Measurements from ENCODE around the gene AHSG. TPM values are rescaled to one million over a fixed set of nuclear protein-coding genes. Genes with fewer than 3 reads are reported as not detected.
"Not testable (repeated sequence)": the region's sequence is repeated elsewhere in the genome, so short reads cannot be mapped to it uniquely, and the experiment has no call there.

Gene AHSG
- total RNA-seq, 1 experiment from 2014 or later: 222 TPM

GRCh38 chr3:186633481-186633880, 20.6 kb downstream of the AHSG start:
- Mint-ChIP-seq H3K27me3 (ENCODE audit: insufficient read depth, unreplicated experiment) (no peaks in the 10 kb centered on the region), H3K4me3 (ENCODE audit: unreplicated experiment) (no peak overlapping the region), H3K27ac (ENCODE audit: unreplicated experiment) (no peak overlapping the region), H3K9me3 (ENCODE audit: unreplicated experiment) (no peaks in the 10 kb centered on the region), H3K36me3 (ENCODE audit: insufficient read depth, unreplicated experiment) (no peaks in the 10 kb centered on the region), H3K4me1 (ENCODE audit: low read depth, unreplicated experiment) (peaks cover 22% of the 10 kb centered on the region)
- CTCF ChIA-PET: interaction anchor here (0.9 kb wide), 1 partner anchor 14 kb away, joined by 3 read pairs; no protein-coding TSS in a partner anchor
- H3K36me3 ChIP-seq (ENCODE audit: control insufficient read depth, insufficient read depth, low read length): no peaks in the 10 kb centered on the region
- H3K27me3 ChIP-seq (replicated peaks; ENCODE audit: control insufficient read depth, insufficient read depth, low read length): no peaks in the 10 kb centered on the region; the same call in 1 of the 2 replicates
- H3K4me1 ChIP-seq: no peaks in the 10 kb centered on the region
- POLR2A ChIA-PET: no interaction called here
- no peaks in the 10 kb centered on the region for H3K9me3 ChIP-seq
- no TSS peak for BruUV-seq (replicated peaks)
- DNase-seq: no peak
- no peak for TF ChIP-seq CTCF (IDR thresholded peaks at IDR 0.05; ENCODE audit: insufficient read depth in 1 of 2, low read depth in 1 of 2, low read length in 1 of 2, severe bottlenecking in 1 of 2, unreplicated experiment in 1 of 2)
- intact Hi-C loops (cut with micrococcal nuclease; ENCODE audit: unreplicated experiment): no loop called here
- no peak overlapping the region for H3K4me3 ChIP-seq (ENCODE audit: low read depth, low read length)

- H3K4me3 Mint-ChIP-seq (ENCODE audit: unreplicated experiment); H3K27me3 ChIP-seq (replicated peaks; ENCODE audit: control insufficient read depth, insufficient read depth, low read length); H3K4me3 ChIP-seq (ENCODE audit: low read depth, low read length); H3K4me1 ChIP-seq; H3K9me3 Mint-ChIP-seq (ENCODE audit: unreplicated experiment); H3K36me3 ChIP-seq (ENCODE audit: control insufficient read depth, insufficient read depth, low read length); POLR2A ChIA-PET; intact Hi-C loops (cut with micrococcal nuclease; ENCODE audit: unreplicated experiment); DNase-seq; H3K36me3 Mint-ChIP-seq (ENCODE audit: insufficient read depth, unreplicated experiment); CTCF ChIA-PET; H3K27ac Mint-ChIP-seq (ENCODE audit: unreplicated experiment); H3K9me3 ChIP-seq; H3K27me3 Mint-ChIP-seq (ENCODE audit: insufficient read depth, unreplicated experiment); BruUV-seq (replicated peaks): not testable (repeated sequence)
- peaks cover 20% of the 10 kb centered on the region for H3K4me1 Mint-ChIP-seq (ENCODE audit: low read depth, unreplicated experiment)
Observed at GRCh38 chr3:186634207-186634606, 21.3 kb downstream of the AHSG start.

- Histone ChIP-seq H3K4me1 (no peaks in the 10 kb centered on the region), H3K4me3 (ENCODE audit: low read depth, low read length) (no peak overlapping the region), H3K9me3 (no peaks in the 10 kb centered on the region), H3K27me3 (replicated peaks; ENCODE audit: control insufficient read depth, insufficient read depth, low read length) (no peaks in the 10 kb centered on the region; the same call in 1 of the 2 replicates), H3K36me3 (ENCODE audit: control insufficient read depth, insufficient read depth, low read length) (no peaks in the 10 kb centered on the region; the same call in 1 of the 2 replicates)
- intact Hi-C loops (cut with micrococcal nuclease; ENCODE audit: unreplicated experiment): no loop called here
- ChIA-PET POLR2A (no interaction called here), CTCF (no interaction called here)
- Mint-ChIP-seq H3K27me3 (ENCODE audit: insufficient read depth, unreplicated experiment) (no peaks in the 10 kb centered on the region), H3K36me3 (ENCODE audit: insufficient read depth, unreplicated experiment) (no peaks in the 10 kb centered on the region), H3K9me3 (ENCODE audit: unreplicated experiment) (no peaks in the 10 kb centered on the region), H3K4me3 (ENCODE audit: unreplicated experiment) (no peak overlapping the region), H3K27ac (ENCODE audit: unreplicated experiment) (no peak overlapping the region), H3K4me1 (ENCODE audit: low read depth, unreplicated experiment) (peaks cover 10% of the 10 kb centered on the region)
- BruUV-seq (replicated peaks): no TSS peak
- TF ChIP-seq CTCF (IDR thresholded peaks at IDR 0.05; ENCODE audit: insufficient read depth in 1 of 2, low read depth in 1 of 2, low read length in 1 of 2, severe bottlenecking in 1 of 2, unreplicated experiment in 1 of 2): no peak
- DNase-seq: no peak
Observed at GRCh38 chr3:186635532-186635931, 22.7 kb downstream of the AHSG start.

GRCh38 chr3:186636536-186636935, 23.7 kb downstream of the AHSG start:
- H3K9me3 Mint-ChIP-seq (ENCODE audit: unreplicated experiment): no peaks in the 10 kb centered on the region
- intact Hi-C loops (cut with micrococcal nuclease; ENCODE audit: unreplicated experiment): no loop called here
- Histone ChIP-seq H3K9me3 (no peaks in the 10 kb centered on the region), H3K27me3 (replicated peaks; ENCODE audit: control insufficient read depth, insufficient read depth, low read length) (no peaks in the 10 kb centered on the region), H3K4me1 (no peaks in the 10 kb centered on the region), H3K4me3 (ENCODE audit: low read depth, low read length) (no peak overlapping the region), H3K36me3 (ENCODE audit: control insufficient read depth, insufficient read depth, low read length) (no peaks in the 10 kb centered on the region; the same call in 1 of the 2 replicates)
- CTCF ChIA-PET: no interaction called here
- H3K27me3 Mint-ChIP-seq (ENCODE audit: insufficient read depth, unreplicated experiment): no peaks in the 10 kb centered on the region
- POLR2A ChIA-PET: no interaction called here
- no peak for TF ChIP-seq CTCF (IDR thresholded peaks at IDR 0.05; ENCODE audit: insufficient read depth in 1 of 2, low read depth in 1 of 2, low read length in 1 of 2, severe bottlenecking in 1 of 2, unreplicated experiment in 1 of 2)
- no peak for DNase-seq
- no peak overlapping the region for H3K4me3 Mint-ChIP-seq (ENCODE audit: unreplicated experiment)
- H3K36me3 Mint-ChIP-seq (ENCODE audit: insufficient read depth, unreplicated experiment): no peaks in the 10 kb centered on the region
- BruUV-seq (replicated peaks): no TSS peak
- H3K27ac Mint-ChIP-seq (ENCODE audit: unreplicated experiment): no peak overlapping the region
- H3K4me1 Mint-ChIP-seq (ENCODE audit: low read depth, unreplicated experiment): peaks cover 4% of the 10 kb centered on the region
